NB4 (cell line): ENCODE data around the gene NUP214.

Experiments used
- CTCF ChIP-seq: IDR thresholded peaks from one replicate; pipeline ENCODE4 v1.5.1; 2012; ENCODE audit warnings: low read depth, low read length
- MAX ChIP-seq: IDR thresholded peaks from 2 replicates; pipeline ENCODE4 v1.6.1; 2011; ENCODE audit warnings: low read depth, low read length
- POLR2A ChIP-seq: IDR thresholded peaks from 2 replicates; pipeline ENCODE4 v1.6.1; 2011; ENCODE audit warnings: mild to moderate bottlenecking; ENCODE audit not compliant: insufficient read length; ENCODE audit errors: extremely low read depth

DNA sequence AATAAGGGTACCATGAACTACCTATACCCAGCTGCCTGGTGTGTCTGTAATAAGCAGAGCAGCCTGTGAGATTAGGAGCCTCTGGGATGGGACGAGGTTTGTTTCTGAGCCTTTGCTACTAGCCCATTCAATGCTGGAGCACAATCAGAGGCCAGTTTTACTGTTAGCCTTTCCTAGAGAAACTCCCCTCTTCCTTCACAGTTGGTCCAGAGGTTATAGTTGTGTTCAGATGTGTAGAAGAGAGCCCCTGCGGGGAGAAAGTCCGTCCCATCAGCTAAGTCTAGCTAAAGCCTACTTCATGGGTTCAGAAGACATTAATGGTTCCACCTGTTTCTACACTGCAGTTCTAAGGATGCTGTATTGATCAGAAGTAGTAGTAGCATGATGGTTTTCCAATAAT, 16.8 kb downstream of the NUP214 start:
- TF ChIP-seq CTCF = no peak
- no peak for TF ChIP-seq MAX
- TF ChIP-seq POLR2A = no peak
